ENCODE measurements around the gene IFT43. TPM values are rescaled to one million over a fixed set of nuclear protein-coding genes. Genes with fewer than 3 reads are reported as not detected.
A peak's percentile ranks its signal among the peaks of the same experiment; 100 is the strongest.

IFT43 gene
- total and polyA plus RNA-seq, 2 donors from 2014 or later, result 41.6 to 86.3 TPM

- Histone ChIP-seq H3K4me3 (ENCODE audit: low read length in 3 of 3) (no peak overlapping the region), H3K4me1 (ENCODE audit: control insufficient read depth in 2 of 3, insufficient read depth in 2 of 3, low read depth in 1 of 3, low read length in 3 of 3) (no peaks in the 10 kb centered on the region), H3K9me3 (ENCODE audit: control insufficient read depth in 2 of 3, insufficient read depth in 1 of 3, low read length in 3 of 3) (no peaks in the 10 kb centered on the region), H3K27me3 (ENCODE audit: control insufficient read depth, insufficient read depth, low read length) (no peaks in the 10 kb centered on the region), H3K36me3 (ENCODE audit: control insufficient read depth in 2 of 3, insufficient read depth in 3 of 3, low read length in 3 of 3) (peaks cover 5 to 14% (median 10%) of the 10 kb centered on the region in 3 donors), H3K9ac (ENCODE audit: low read length in 3 of 3) (no peak overlapping the region), H3K27ac (ENCODE audit: low read depth in 2 of 2, low read length in 2 of 2) (no peak overlapping the region)
- intact Hi-C loops (cut with DNase I), result no loop called here
- TF ChIP-seq, protein P1, sequence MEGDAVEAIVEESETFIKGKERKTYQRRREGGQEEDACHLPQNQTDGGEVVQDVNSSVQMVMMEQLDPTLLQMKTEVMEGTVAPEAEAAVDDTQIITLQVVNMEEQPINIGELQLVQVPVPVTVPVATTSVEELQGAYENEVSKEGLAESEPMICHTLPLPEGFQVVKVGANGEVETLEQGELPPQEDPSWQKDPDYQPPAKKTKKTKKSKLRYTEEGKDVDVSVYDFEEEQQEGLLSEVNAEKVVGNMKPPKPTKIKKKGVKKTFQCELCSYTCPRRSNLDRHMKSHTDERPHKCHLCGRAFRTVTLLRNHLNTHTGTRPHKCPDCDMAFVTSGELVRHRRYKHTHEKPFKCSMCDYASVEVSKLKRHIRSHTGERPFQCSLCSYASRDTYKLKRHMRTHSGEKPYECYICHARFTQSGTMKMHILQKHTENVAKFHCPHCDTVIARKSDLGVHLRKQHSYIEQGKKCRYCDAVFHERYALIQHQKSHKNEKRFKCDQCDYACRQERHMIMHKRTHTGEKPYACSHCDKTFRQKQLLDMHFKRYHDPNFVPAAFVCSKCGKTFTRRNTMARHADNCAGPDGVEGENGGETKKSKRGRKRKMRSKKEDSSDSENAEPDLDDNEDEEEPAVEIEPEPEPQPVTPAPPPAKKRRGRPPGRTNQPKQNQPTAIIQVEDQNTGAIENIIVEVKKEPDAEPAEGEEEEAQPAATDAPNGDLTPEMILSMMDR (IDR thresholded peaks at IDR 0.05; ENCODE audit: borderline replicate concordance, extremely low read depth, insufficient read depth), result no peak
- FAIRE-seq (no peak), DNase-seq (no peak)
Measured at GRCh38 chr14:76011930-76012329, 26.4 kb downstream of the IFT43 start.

- DNase-seq, result peak in 4 of 5 donors; percentile 38 to 88 (median 68)
- FAIRE-seq, result no peak
- Histone ChIP-seq H3K27ac (ENCODE audit: low read depth in 2 of 2, low read length in 2 of 2) (peak overlapping the region in 1 of 2 donors; percentile 80), H3K27me3 (ENCODE audit: control insufficient read depth, insufficient read depth, low read length) (no peaks in the 10 kb centered on the region), H3K9me3 (ENCODE audit: control insufficient read depth in 2 of 3, insufficient read depth in 1 of 3, low read length in 3 of 3) (no peaks in the 10 kb centered on the region), H3K4me1 (ENCODE audit: control insufficient read depth in 2 of 3, insufficient read depth in 2 of 3, low read depth in 1 of 3, low read length in 3 of 3) (no peaks in the 10 kb centered on the region), H3K36me3 (ENCODE audit: control insufficient read depth in 2 of 3, insufficient read depth in 3 of 3, low read length in 3 of 3) (peaks cover 4 to 10% (median 6%) of the 10 kb centered on the region in 3 donors), H3K4me3 (ENCODE audit: low read length in 3 of 3) (no peak overlapping the region), H3K9ac (ENCODE audit: low read length in 3 of 3) (no peak overlapping the region)
- intact Hi-C loops (cut with DNase I), result no loop called here
- TF ChIP-seq, protein P1 (IDR thresholded peaks at IDR 0.05; ENCODE audit: borderline replicate concordance, extremely low read depth, insufficient read depth), result no peak
Measured at GRCh38 chr14:76012354-76012753, 26.8 kb downstream of the IFT43 start.

- Histone ChIP-seq H3K4me3 (ENCODE audit: low read length in 3 of 3) (no peak overlapping the region), H3K4me1 (ENCODE audit: control insufficient read depth in 2 of 3, insufficient read depth in 2 of 3, low read depth in 1 of 3, low read length in 3 of 3) (no peaks in the 10 kb centered on the region), H3K9me3 (ENCODE audit: control insufficient read depth in 2 of 3, insufficient read depth in 1 of 3, low read length in 3 of 3) (peaks cover 0 to 1% (median 0%) of the 10 kb centered on the region in 3 donors), H3K9ac (ENCODE audit: low read length in 3 of 3) (no peak overlapping the region), H3K36me3 (ENCODE audit: control insufficient read depth in 2 of 3, insufficient read depth in 3 of 3, low read length in 3 of 3) (peaks cover 0 to 9% (median under 1%) of the 10 kb centered on the region in 3 donors), H3K27me3 (ENCODE audit: control insufficient read depth, insufficient read depth, low read length) (no peaks in the 10 kb centered on the region), H3K27ac (ENCODE audit: low read depth in 2 of 2, low read length in 2 of 2) (no peak overlapping the region)
- intact Hi-C loops (cut with DNase I), result no loop called here
- FAIRE-seq (no peak), DNase-seq (no peak)
- TF ChIP-seq, protein P1 (IDR thresholded peaks at IDR 0.05; ENCODE audit: borderline replicate concordance, extremely low read depth, insufficient read depth), result no peak
Measured at GRCh38 chr14:76015191-76015590, 29.6 kb downstream of the IFT43 start.

GRCh38 chr14:76015668-76016067 is 30.1 kb downstream of the IFT43 start:
- Histone ChIP-seq H3K27ac (ENCODE audit: low read depth in 2 of 2, low read length in 2 of 2) (no peak overlapping the region), H3K36me3 (ENCODE audit: control insufficient read depth in 2 of 3, insufficient read depth in 3 of 3, low read length in 3 of 3) (peaks cover 0 to 11% (median 3%) of the 10 kb centered on the region in 3 donors), H3K9ac (ENCODE audit: low read length in 3 of 3) (no peak overlapping the region), H3K4me1 (ENCODE audit: control insufficient read depth in 2 of 3, insufficient read depth in 2 of 3, low read depth in 1 of 3, low read length in 3 of 3) (no peaks in the 10 kb centered on the region), H3K27me3 (ENCODE audit: control insufficient read depth, insufficient read depth, low read length) (no peaks in the 10 kb centered on the region), H3K4me3 (ENCODE audit: low read length in 3 of 3) (no peak overlapping the region), H3K9me3 (ENCODE audit: control insufficient read depth in 2 of 3, insufficient read depth in 1 of 3, low read length in 3 of 3) (peaks cover 0 to 1% (median 0%) of the 10 kb centered on the region in 3 donors)
- TF ChIP-seq, protein P1 (IDR thresholded peaks at IDR 0.05; ENCODE audit: borderline replicate concordance, extremely low read depth, insufficient read depth), result no peak
- intact Hi-C loops (cut with DNase I), result no loop called here
- FAIRE-seq (no peak), DNase-seq (no peak)

All from kidney (tissue), 14 donors.